Prostate gland (tissue), 2 donors: Measurements from ENCODE around the gene DEAF1. TPM values are rescaled to one million over a fixed set of nuclear protein-coding genes. Genes with fewer than 3 reads are reported as not detected.

Source experiments
- DNase-seq: peaks from one replicate; pipeline ENCODE4 v3.0.0-alpha.2; 2019; ENCODE audit warnings: low spot score
- H3K27ac ChIP-seq, 2 donors: fragments of 200-600 bp; sonication (generic); 2 replicates each; pipeline ENCODE4 v1.5.1; 2017 to 2019
- H3K27me3 ChIP-seq: fragments of 200-600 bp; sonication (generic); replicated peaks from 2 replicates; pipeline ENCODE4 v1.5.1; 2019; ENCODE audit not compliant: insufficient read depth
- H3K36me3 ChIP-seq, 2 donors: fragments of 200-600 bp; sonication (generic); 1 replicate in 1 of 2; 2 replicates in 1 of 2; pipeline versions ENCODE4 v1.5.1 to v1.8.1; 2017 to 2019
- H3K4me1 ChIP-seq: fragments of 200-600 bp; sonication (generic); replicated peaks from 2 replicates; pipeline ENCODE4 v1.5.1; 2019
- H3K4me3 ChIP-seq, 2 donors: fragments of 200-600 bp; sonication (generic); 2 replicates each; pipeline ENCODE4 v1.5.1; 2017 to 2019
- H3K9me3 ChIP-seq: fragments of 200-600 bp; sonication (generic); 2 replicates; pipeline ENCODE4 v1.5.1; 2017
- POLR2A ChIP-seq: fragments of 450-650 bp; IDR thresholded peaks from one replicate; pipeline ENCODE4 v1.6.1; 2016; ENCODE audit warnings: antibody characterized with exemption, mild to moderate bottlenecking
- POLR2AphosphoS5 ChIP-seq: sonication (generic); formaldehyde crosslinking; IDR thresholded peaks from one replicate; pipeline ENCODE4 v1.6.1; 2017; ENCODE audit warnings: antibody characterized with exemption
- WGBS: methylation state at CpG from one replicate; pipeline ENCODE4 v1.1.5; 2018; 5-methylcytosine and 5-hydroxymethylcytosine counted together
- intact Hi-C: fragments of 100-400 bp; cut with DNase I; formaldehyde crosslinking; loops from one replicate; pipeline ENCODE4 v1.14.2; 2022
- total RNA-seq, 2 donors: library from RNA; depleted of rRNA; stranded (reverse); fragments of >200 nt; gene quantifications; one replicate each; pipeline ENCODE4 v1.1.0, GENCODE V29; 2016
- TF ChIP-seq, protein P1 (sequence below), 4 experiments: fragments of 200-600 bp in 2 of 4; fragments of 450-650 bp in 2 of 4; sonication (generic) in 2 of 4; IDR thresholded peaks; 1 replicate in 3 of 4; 2 replicates in 1 of 4; pipeline ENCODE4 v1.5.1; 2016 to 2019; ENCODE audit warnings: antibody characterized with exemption in 4 of 4, mild to moderate bottlenecking in 2 of 4, moderate library complexity in 2 of 4

DEAF1 gene
- total RNA-seq, 2 donors from 2014 or later, result 53.5 to 102 TPM

DNA sequence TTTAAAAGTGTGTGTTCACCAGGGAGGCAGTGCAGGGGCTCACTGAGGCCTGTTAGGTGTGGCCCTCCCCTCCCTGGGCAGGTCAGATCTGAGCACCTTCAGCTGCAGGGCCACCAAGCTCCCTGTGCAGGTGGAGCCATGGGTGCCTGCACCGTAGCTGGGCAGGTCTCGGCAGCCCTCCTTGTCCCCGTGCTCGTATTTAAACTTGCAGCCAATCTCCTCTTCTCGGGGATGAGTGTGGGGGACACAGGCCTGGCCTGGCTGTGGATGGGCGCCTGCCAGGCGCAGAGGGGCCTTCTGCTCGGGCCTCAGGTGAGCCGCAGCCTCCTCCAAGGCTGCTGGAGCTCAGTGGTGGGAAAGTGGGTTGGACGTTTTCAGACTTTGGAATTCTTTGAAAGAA lies 99.6 kb downstream of the DEAF1 start:
- DNase-seq, result no peak
- Histone ChIP-seq H3K4me1 (no peaks in the 10 kb centered on the region), H3K9me3 (no peaks in the 10 kb centered on the region), H3K27ac (no peak overlapping the region), H3K36me3 (peaks cover 16 to 35% of the 10 kb centered on the region in 2 donors), H3K4me3 (no peak overlapping the region), H3K27me3 (no peaks in the 10 kb centered on the region)
- intact Hi-C loops, result no loop called here
- 85% methylated on average over 8 of the region's 10 CpGs for WGBS
- no peak for TF ChIP-seq POLR2AphosphoS5
- no peak for TF ChIP-seq POLR2A
- TF ChIP-seq, protein P1, sequence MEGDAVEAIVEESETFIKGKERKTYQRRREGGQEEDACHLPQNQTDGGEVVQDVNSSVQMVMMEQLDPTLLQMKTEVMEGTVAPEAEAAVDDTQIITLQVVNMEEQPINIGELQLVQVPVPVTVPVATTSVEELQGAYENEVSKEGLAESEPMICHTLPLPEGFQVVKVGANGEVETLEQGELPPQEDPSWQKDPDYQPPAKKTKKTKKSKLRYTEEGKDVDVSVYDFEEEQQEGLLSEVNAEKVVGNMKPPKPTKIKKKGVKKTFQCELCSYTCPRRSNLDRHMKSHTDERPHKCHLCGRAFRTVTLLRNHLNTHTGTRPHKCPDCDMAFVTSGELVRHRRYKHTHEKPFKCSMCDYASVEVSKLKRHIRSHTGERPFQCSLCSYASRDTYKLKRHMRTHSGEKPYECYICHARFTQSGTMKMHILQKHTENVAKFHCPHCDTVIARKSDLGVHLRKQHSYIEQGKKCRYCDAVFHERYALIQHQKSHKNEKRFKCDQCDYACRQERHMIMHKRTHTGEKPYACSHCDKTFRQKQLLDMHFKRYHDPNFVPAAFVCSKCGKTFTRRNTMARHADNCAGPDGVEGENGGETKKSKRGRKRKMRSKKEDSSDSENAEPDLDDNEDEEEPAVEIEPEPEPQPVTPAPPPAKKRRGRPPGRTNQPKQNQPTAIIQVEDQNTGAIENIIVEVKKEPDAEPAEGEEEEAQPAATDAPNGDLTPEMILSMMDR (IDR thresholded peaks at IDR 0.05), result no peak

Other genes starting within 250 kb of the DEAF1 start
- 10 to 100 TPM; 46.3 to 50.3 TPM for gene PTDSS2, start 244.9 kb downstream of the DEAF1 start, total RNA-seq
- 100 to 1,000 TPM; 221 to 272 TPM for gene RNH1, start 188.0 kb downstream of the DEAF1 start, total RNA-seq
- 10 to 100 TPM; 47.0 to 62.8 TPM for gene HRAS, start 159.6 kb downstream of the DEAF1 start, total RNA-seq
- gene LRRC56, start 157.7 kb downstream of the DEAF1 start, total RNA-seq, result 1 to 10 TPM; 1.9 to 9.1 TPM
- gene LMNTD2, start 134.5 kb downstream of the DEAF1 start, total RNA-seq, result 10 to 100 TPM in 1 of 2 donors, 1 to 10 TPM in 1; 8.7 to 19.2 TPM
- 100 to 1,000 TPM in 1 of 2 donors, 10 to 100 TPM in 1; 49.4 to 107 TPM for gene RASSF7, start 134.3 kb downstream of the DEAF1 start, total RNA-seq
- 10 to 100 TPM; 20.8 to 55.2 TPM for gene PHRF1, start 118.8 kb downstream of the DEAF1 start, total RNA-seq
- gene IRF7, start 79.3 kb downstream of the DEAF1 start, total RNA-seq, result 10 to 100 TPM; 34.7 to 39.8 TPM
- under 1 TPM in 1 of 2 donors, not detected in 1; 0.34 TPM for gene CDHR5, start 70.3 kb downstream of the DEAF1 start, total RNA-seq
- gene SCT, start 68.0 kb downstream of the DEAF1 start, total RNA-seq, result not detected
- gene DRD4, start 58.0 kb downstream of the DEAF1 start, total RNA-seq, result under 1 TPM; 0.68 TPM
- gene TMEM80, start 594 bp upstream of the DEAF1 start, total RNA-seq, result 10 to 100 TPM; 66.0 to 70.9 TPM
- 100 to 1,000 TPM in 1 of 2 donors, 10 to 100 TPM in 1; 92.1 to 114 TPM for gene EPS8L2, start 11.0 kb upstream of the DEAF1 start, total RNA-seq
- gene TALDO1, start 52.2 kb upstream of the DEAF1 start, total RNA-seq, result 100 to 1,000 TPM; 124 to 285 TPM
- 10 to 100 TPM; 29.9 to 72.3 TPM for gene GATD1, start 82.3 kb upstream of the DEAF1 start, total RNA-seq
- gene CEND1, start 94.9 kb upstream of the DEAF1 start, total RNA-seq, result 1 to 10 TPM in 1 of 2 donors, under 1 TPM in 1; 0.18 to 1.6 TPM
- gene SLC25A22, start 103.1 kb upstream of the DEAF1 start, total RNA-seq, result 10 to 100 TPM; 21.2 to 43.2 TPM
- gene PIDD1, start 110.0 kb upstream of the DEAF1 start, total RNA-seq, result 10 to 100 TPM; 15.3 to 60.5 TPM
- 100 to 1,000 TPM; 431 to 906 TPM for gene RPLP2, start 114.7 kb upstream of the DEAF1 start, total RNA-seq
- 100 to 1,000 TPM in 1 of 2 donors, 10 to 100 TPM in 1; 61.8 to 115 TPM for gene PNPLA2, start 123.7 kb upstream of the DEAF1 start, total RNA-seq
- 10 to 100 TPM; 23.2 to 83.0 TPM for gene CRACR2B, start 132.7 kb upstream of the DEAF1 start, total RNA-seq
- gene CD151, start 137.7 kb upstream of the DEAF1 start, total RNA-seq, result 100 to 1,000 TPM; 313 to 362 TPM
- 10 to 100 TPM; 64.5 to 91.1 TPM for gene POLR2L, start 147.3 kb upstream of the DEAF1 start, total RNA-seq
- 10 to 100 TPM; 48.8 to 94.9 TPM for gene TSPAN4, start 147.6 kb upstream of the DEAF1 start, total RNA-seq
- 100 to 1,000 TPM; 107 to 145 TPM for gene CHID1, start 215.6 kb upstream of the DEAF1 start, total RNA-seq
- gene AP2A2, start 230.6 kb upstream of the DEAF1 start, total RNA-seq, result 10 to 100 TPM; 35.1 to 70.2 TPM